K562 (cell line): ENCODE measurements around the gene BAHD1. TPM values are rescaled to one million over a fixed set of nuclear protein-coding genes. Genes with fewer than 3 reads are reported as not detected.

ENCODE experiments used
- CBFB ChIP-seq: sonication (generic); formaldehyde crosslinking; IDR thresholded peaks from 2 replicates; pipeline ENCODE4 v1.4.0; 2020; ENCODE audit warnings: mild to moderate bottlenecking, missing genetic modification reagents
- CEBPB ChIP-seq: fragments of 450-650 bp; IDR thresholded peaks from 2 replicates; pipeline ENCODE4 v1.6.1; 2016; ENCODE audit warnings: missing genetic modification characterization, missing compliant biosample characterization
- CREBBP ChIP-seq: IDR thresholded peaks from one replicate; pipeline ENCODE4 v1.6.1; 2012; ENCODE audit warnings: low read depth, mild to moderate bottlenecking, control low read depth, inconsistent platforms, low read length
- CTCF ChIP-seq, 3 experiments: IDR thresholded peaks in 2 of 3; conservative IDR thresholded peaks in 1 of 3; 2 replicates each; pipeline ENCODE4 v1.5.1; 2011 to 2012; ENCODE audit warnings: low read length in 3 of 3, mild to moderate bottlenecking in 3 of 3, control low read depth in 2 of 3, improper control_type of control experiment in 1 of 3, inconsistent platforms in 1 of 3, low read depth in 1 of 3, mixed read lengths in 1 of 3, moderate library complexity in 1 of 3; ENCODE audit not compliant: insufficient read depth in 2 of 3
- HNRNPL ChIP-seq: fragments of 200-400 bp; formaldehyde crosslinking; IDR thresholded peaks from 2 replicates; pipeline ENCODE4 v1.6.1; 2017; ENCODE audit warnings: low read depth, mild to moderate bottlenecking, low read length
- JUN ChIP-seq, 2 experiments: sonication (generic) in 1 of 2; formaldehyde crosslinking in 1 of 2; IDR thresholded peaks; 2 replicates each; pipeline versions ENCODE4 v1.6.1 to v1.8.0; 2012 to 2022; ENCODE audit warnings: borderline replicate concordance in 2 of 2, mild to moderate bottlenecking in 2 of 2, improper control_type of control experiment in 1 of 2, low read depth in 1 of 2, low read length in 1 of 2, missing genetic modification reagents in 1 of 2
- KHSRP ChIP-seq: fragments of 450-650 bp; IDR thresholded peaks from 2 replicates; pipeline ENCODE4 v1.6.1; 2017
- KLF1 ChIP-seq: fragments of 450-650 bp; IDR thresholded peaks from 2 replicates; pipeline ENCODE4 v1.6.1; 2016; ENCODE audit warnings: missing genetic modification characterization, missing compliant biosample characterization
- LCOR ChIP-seq: sonication (generic); formaldehyde crosslinking; IDR thresholded peaks from 2 replicates; pipeline ENCODE4 v1.8.0; 2022; ENCODE audit warnings: mild to moderate bottlenecking, missing genetic modification reagents
- MYBL2 ChIP-seq, 2 experiments: fragments of 450-650 bp in 1 of 2; sonication (generic) in 1 of 2; formaldehyde crosslinking in 1 of 2; IDR thresholded peaks; 2 replicates each; pipeline versions ENCODE4 v1.6.1 to v1.8.1; 2017 to 2022; ENCODE audit warnings: borderline replicate concordance in 1 of 2, inconsistent platforms in 1 of 2, low read depth in 1 of 2, mild to moderate bottlenecking in 1 of 2, missing genetic modification reagents in 1 of 2, moderate library complexity in 1 of 2
- NFIC ChIP-seq: fragments of 450-650 bp; IDR thresholded peaks from 2 replicates; pipeline ENCODE4 v1.6.1; 2017; ENCODE audit warnings: mild to moderate bottlenecking, inconsistent platforms
- RB1 ChIP-seq: fragments of 450-650 bp; IDR thresholded peaks from 2 replicates; pipeline ENCODE4 v1.6.1; 2017; ENCODE audit warnings: low read depth, mild to moderate bottlenecking
- RBM14 ChIP-seq: fragments of 200-400 bp; formaldehyde crosslinking; IDR thresholded peaks from 2 replicates; pipeline ENCODE4 v1.6.1; 2018; ENCODE audit warnings: low read depth, mild to moderate bottlenecking, low read length, moderate library complexity, borderline replicate concordance; ENCODE audit not compliant: insufficient read depth
- RUNX1 ChIP-seq: sonication (generic); IDR thresholded peaks from 2 replicates; pipeline ENCODE4 v1.6.1; 2016; ENCODE audit warnings: antibody characterized with exemption, low read depth
- ZNF134 ChIP-seq: fragments of 250-450 bp; sonication (Bioruptor Pico); conservative IDR thresholded peaks from 2 replicates; pipeline ENCODE4 v1.4.0; 2020
- ZNF239 ChIP-seq: fragments of 250-450 bp; sonication (Bioruptor Pico); IDR thresholded peaks from 2 replicates; pipeline ENCODE4 v1.4.0; 2020; ENCODE audit warnings: mild to moderate bottlenecking
- ZNF24 ChIP-seq: fragments of 450-650 bp; IDR thresholded peaks from 2 replicates; pipeline ENCODE4 v1.6.1; 2016
- polyA plus RNA-seq, 8 experiments: library from polyadenylated mRNA; depleted of rRNA in 4 of 8; stranded (reverse) in 5 of 8; unstranded in 3 of 8; fragments of >200 nt; fragmentation: Nextera tagmentation in 2 of 8; fragmentation: Illumina TruSeq in 1 of 8; extraction: Ambion mirVana in 2 of 8; extraction: Trizol in 1 of 8; gene quantifications; 2 replicates each; pipeline versions ENCODE4 v1.2.1 to v1.2.3, GENCODE V29; 2011 to 2014; ENCODE audit warnings: inconsistent platforms in 1 of 8, missing spikeins in 1 of 8
- total RNA-seq, 7 experiments: library from RNA; depleted of rRNA in 6 of 7; stranded (reverse); fragments of >200 nt in 6 of 7; fragmentation: Illumina TruSeq in 2 of 7; extraction: Trizol in 2 of 7; gene quantifications; 2 replicates each; pipeline versions ENCODE4 v1.2.1 to v1.2.3, GENCODE V29; 2011 to 2021; ENCODE audit warnings: low replicate concordance in 1 of 7
- TF ChIP-seq, protein P1 (sequence below): sonication (generic); formaldehyde crosslinking; IDR thresholded peaks from 2 replicates; pipeline ENCODE4 v1.8.0; 2022; ENCODE audit warnings: missing genetic modification reagents, mild to moderate bottlenecking, moderate library complexity, borderline replicate concordance
- TF ChIP-seq, protein P2 (sequence below): sonication (generic); formaldehyde crosslinking; IDR thresholded peaks from 2 replicates; pipeline ENCODE4 v1.8.1; 2023; ENCODE audit warnings: mild to moderate bottlenecking, missing genetic modification reagents
- TF ChIP-seq, protein P3 (sequence below): sonication (generic); formaldehyde crosslinking; IDR thresholded peaks from 2 replicates; pipeline ENCODE4 v1.8.0; 2022; ENCODE audit warnings: missing genetic modification reagents, mild to moderate bottlenecking, borderline replicate concordance

BAHD1 gene
- total and polyA plus RNA-seq, 9 of the 15 experiments (the other 6 are each of a cell fraction or from before 2014, with no cell fraction given): 0.55 to 38.5 (median 11.5) TPM

- TF ChIP-seq, protein P1, sequence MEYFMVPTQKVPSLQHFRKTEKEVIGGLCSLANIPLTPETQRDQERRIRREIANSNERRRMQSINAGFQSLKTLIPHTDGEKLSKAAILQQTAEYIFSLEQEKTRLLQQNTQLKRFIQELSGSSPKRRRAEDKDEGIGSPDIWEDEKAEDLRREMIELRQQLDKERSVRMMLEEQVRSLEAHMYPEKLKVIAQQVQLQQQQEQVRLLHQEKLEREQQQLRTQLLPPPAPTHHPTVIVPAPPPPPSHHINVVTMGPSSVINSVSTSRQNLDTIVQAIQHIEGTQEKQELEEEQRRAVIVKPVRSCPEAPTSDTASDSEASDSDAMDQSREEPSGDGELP (CRISPR knock-in tag): peak; percentile 81
- TF ChIP-seq CTCF (IDR thresholded peaks at IDR 0.05 in 2 of 3, conservative IDR thresholded peaks at IDR 0.05 in 1 of 3; ENCODE audit: insufficient read depth in 2 of 3, low read depth in 1 of 3, low read length in 3 of 3) (peak in 1 of 3 experiments; percentile 8; a peak in 1 of 6 replicates), KHSRP (no peak), ZNF239 (CRISPR knock-in tag) (no peak), RUNX1 (no peak), JUN (IDR thresholded peaks at IDR 0.05; ENCODE audit: borderline replicate concordance, low read depth, low read length) (no peak), JUN (CRISPR knock-in tag; IDR thresholded peaks at IDR 0.05; ENCODE audit: borderline replicate concordance) (no peak), CBFB (no peak), KLF1 (tag) (no peak), RBM14 (0 out of 2 replicates have a peak, but pooled peaks have one; percentile 63), NFIC (peak; percentile 89), CEBPB (tag) (peak; percentile 94), CREBBP (no peak), MYBL2 (IDR thresholded peaks at IDR 0.05; ENCODE audit: low read depth) (no peak), MYBL2 (CRISPR knock-in tag; IDR thresholded peaks at IDR 0.05; ENCODE audit: borderline replicate concordance) (no peak), ZNF24 (peak; percentile 43; the same call in 1 of the 2 replicates), RB1 (peak; percentile 78), HNRNPL (peak; percentile 68), ZNF134 (CRISPR knock-in tag) (no peak), LCOR (CRISPR knock-in tag) (peak; percentile 83; the same call in 1 of the 2 replicates)
- TF ChIP-seq, protein P2, sequence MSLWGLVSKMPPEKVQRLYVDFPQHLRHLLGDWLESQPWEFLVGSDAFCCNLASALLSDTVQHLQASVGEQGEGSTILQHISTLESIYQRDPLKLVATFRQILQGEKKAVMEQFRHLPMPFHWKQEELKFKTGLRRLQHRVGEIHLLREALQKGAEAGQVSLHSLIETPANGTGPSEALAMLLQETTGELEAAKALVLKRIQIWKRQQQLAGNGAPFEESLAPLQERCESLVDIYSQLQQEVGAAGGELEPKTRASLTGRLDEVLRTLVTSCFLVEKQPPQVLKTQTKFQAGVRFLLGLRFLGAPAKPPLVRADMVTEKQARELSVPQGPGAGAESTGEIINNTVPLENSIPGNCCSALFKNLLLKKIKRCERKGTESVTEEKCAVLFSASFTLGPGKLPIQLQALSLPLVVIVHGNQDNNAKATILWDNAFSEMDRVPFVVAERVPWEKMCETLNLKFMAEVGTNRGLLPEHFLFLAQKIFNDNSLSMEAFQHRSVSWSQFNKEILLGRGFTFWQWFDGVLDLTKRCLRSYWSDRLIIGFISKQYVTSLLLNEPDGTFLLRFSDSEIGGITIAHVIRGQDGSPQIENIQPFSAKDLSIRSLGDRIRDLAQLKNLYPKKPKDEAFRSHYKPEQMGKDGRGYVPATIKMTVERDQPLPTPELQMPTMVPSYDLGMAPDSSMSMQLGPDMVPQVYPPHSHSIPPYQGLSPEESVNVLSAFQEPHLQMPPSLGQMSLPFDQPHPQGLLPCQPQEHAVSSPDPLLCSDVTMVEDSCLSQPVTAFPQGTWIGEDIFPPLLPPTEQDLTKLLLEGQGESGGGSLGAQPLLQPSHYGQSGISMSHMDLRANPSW: 0 out of 2 replicates have a peak, but pooled peaks have one; percentile 30
- TF ChIP-seq, protein P3, sequence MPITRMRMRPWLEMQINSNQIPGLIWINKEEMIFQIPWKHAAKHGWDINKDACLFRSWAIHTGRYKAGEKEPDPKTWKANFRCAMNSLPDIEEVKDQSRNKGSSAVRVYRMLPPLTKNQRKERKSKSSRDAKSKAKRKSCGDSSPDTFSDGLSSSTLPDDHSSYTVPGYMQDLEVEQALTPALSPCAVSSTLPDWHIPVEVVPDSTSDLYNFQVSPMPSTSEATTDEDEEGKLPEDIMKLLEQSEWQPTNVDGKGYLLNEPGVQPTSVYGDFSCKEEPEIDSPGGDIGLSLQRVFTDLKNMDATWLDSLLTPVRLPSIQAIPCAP (CRISPR knock-in tag): no peak
These were observed 70.8 kb downstream of the BAHD1 start (continued) for GRCh38 chr15:40511472-40512133.
